ENCODE measurements around the gene SMIM11.
"Not testable (repeated sequence)": the region's sequence is repeated elsewhere in the genome, so short reads cannot be mapped to it uniquely, and the experiment has no call there.

The SMIM11 gene

GRCh38 chr21:34358866-34359265 lies 16.4 kb upstream of the SMIM11 start:
- no peak overlapping the region for H3K4me3 ChIP-seq (ENCODE audit: low read length)
- no peaks in the 10 kb centered on the region for H3K4me1 ChIP-seq (ENCODE audit: insufficient read depth, low read length)
- H3K27me3 ChIP-seq (ENCODE audit: insufficient read depth, low read length): no peaks in the 10 kb centered on the region
- no peak overlapping the region for H3K9ac ChIP-seq (ENCODE audit: low read depth, low read length)
- no peaks in the 10 kb centered on the region for H3K9me3 ChIP-seq (ENCODE audit: insufficient read depth, low read depth, low read length)
- no peak overlapping the region for H3K27ac ChIP-seq (ENCODE audit: low read length)
- H3K36me3 ChIP-seq (ENCODE audit: insufficient read depth, low read depth, low read length): no peaks in the 10 kb centered on the region

DNA sequence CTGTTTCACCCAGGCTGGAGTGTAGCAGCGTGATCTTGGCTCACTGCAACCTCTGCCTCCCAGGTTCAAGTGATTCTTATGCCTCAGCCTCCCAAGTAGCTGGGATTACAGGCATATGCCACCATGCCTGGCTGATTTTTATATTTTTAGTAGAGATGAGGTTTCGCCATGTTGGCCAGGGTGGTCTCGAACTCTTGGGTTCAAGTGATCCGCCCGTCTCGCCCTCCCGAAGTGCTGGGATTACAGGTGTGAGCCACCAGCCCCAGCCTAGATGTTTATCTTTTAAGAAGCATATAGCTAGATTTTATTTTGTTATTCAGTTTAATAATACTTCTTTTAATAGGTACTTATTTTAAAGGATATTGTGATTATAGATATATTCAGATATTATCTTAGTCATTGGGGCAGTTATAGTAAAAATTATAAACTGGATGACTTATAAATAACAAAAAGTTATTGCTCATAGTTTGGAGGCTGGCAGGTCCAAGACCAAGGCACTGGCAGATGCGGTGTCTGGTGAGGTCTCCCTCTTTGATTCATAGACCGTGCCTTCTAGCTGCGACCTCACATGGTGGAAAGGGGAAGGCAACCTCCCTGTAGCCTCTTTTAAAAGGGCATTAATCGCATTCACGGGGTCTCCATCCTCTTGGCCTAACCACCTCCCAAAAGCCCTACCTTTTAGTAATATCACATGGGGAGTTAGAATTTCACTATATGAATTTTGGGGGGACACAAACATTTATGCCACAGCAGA lies 14.6 kb upstream of the SMIM11 start:
- no peak overlapping the region for H3K27ac ChIP-seq (ENCODE audit: low read length)
- no peaks in the 10 kb centered on the region for H3K9me3 ChIP-seq (ENCODE audit: insufficient read depth, low read depth, low read length)
- no peaks in the 10 kb centered on the region for H3K4me1 ChIP-seq (ENCODE audit: insufficient read depth, low read length)
- no peaks in the 10 kb centered on the region for H3K36me3 ChIP-seq (ENCODE audit: insufficient read depth, low read depth, low read length)
- H3K9ac ChIP-seq (ENCODE audit: low read depth, low read length): no peak overlapping the region
- H3K27me3 ChIP-seq (ENCODE audit: insufficient read depth, low read length): no peaks in the 10 kb centered on the region
- H3K4me3 ChIP-seq (ENCODE audit: low read length): no peak overlapping the region

DNA sequence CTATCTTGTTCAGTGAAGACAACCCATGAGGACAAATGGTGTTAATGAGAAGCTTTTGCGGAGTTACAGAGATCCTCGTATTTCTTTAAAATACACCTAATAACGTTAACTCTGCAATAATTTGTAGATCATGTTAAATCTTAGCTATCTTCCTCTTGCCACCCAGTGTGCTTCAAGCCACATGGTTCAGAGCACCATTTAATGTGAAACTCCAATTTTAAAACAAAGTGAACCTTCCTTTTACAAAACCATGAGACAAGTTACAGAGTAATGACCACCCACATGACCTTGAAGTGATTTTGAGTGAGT lies 13.2 kb upstream of the SMIM11 start:
- H3K9me3 ChIP-seq (ENCODE audit: insufficient read depth, low read depth, low read length): no peaks in the 10 kb centered on the region
- no peak overlapping the region for H3K4me3 ChIP-seq (ENCODE audit: low read length)
- H3K27me3 ChIP-seq (ENCODE audit: insufficient read depth, low read length): no peaks in the 10 kb centered on the region
- no peaks in the 10 kb centered on the region for H3K4me1 ChIP-seq (ENCODE audit: insufficient read depth, low read length)
- H3K27ac ChIP-seq (ENCODE audit: low read length): no peak overlapping the region
- no peaks in the 10 kb centered on the region for H3K36me3 ChIP-seq (ENCODE audit: insufficient read depth, low read depth, low read length)
- no peak overlapping the region for H3K9ac ChIP-seq (ENCODE audit: low read depth, low read length)

DNA sequence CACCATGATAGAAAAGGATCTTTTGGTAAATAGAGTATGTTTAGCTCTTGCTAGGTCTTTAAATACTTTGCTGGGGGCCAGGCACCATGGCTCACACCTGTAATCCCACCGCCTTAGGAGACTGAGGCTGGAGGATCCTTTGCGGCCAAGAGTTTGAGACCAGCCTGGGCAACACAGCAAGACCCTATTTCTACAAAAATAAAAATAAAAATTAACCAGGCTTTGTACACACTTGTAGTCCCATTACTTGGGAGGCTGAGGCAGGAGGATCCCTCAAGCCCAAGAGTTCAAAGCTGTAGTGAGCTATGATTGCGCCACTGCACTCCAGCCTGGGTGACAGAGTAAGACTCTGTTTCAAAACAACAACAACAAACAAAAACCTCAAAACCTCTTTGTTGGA lies 12.6 kb upstream of the SMIM11 start:
- Histone ChIP-seq H3K9me3 (ENCODE audit: insufficient read depth, low read depth, low read length) (no peaks in the 10 kb centered on the region), H3K27ac (ENCODE audit: low read length) (no peak overlapping the region), H3K36me3 (ENCODE audit: insufficient read depth, low read depth, low read length) (no peaks in the 10 kb centered on the region), H3K4me3 (ENCODE audit: low read length) (no peak overlapping the region), H3K27me3 (ENCODE audit: insufficient read depth, low read length) (no peaks in the 10 kb centered on the region), H3K9ac (ENCODE audit: low read depth, low read length) (no peak overlapping the region), H3K4me1 (ENCODE audit: insufficient read depth, low read length) (0 out of 2 replicates have a peak, but pooled peaks cover 3% of the 10 kb centered on the region)

- Histone ChIP-seq H3K4me3 (ENCODE audit: low read length) (no peak within 1 kb of the TSS), H3K27me3 (ENCODE audit: insufficient read depth, low read length) (no peaks in the 10 kb centered on the region), H3K27ac (ENCODE audit: low read length) (no peak within 1 kb of the TSS), H3K36me3 (ENCODE audit: insufficient read depth, low read depth, low read length) (no peaks in the 10 kb centered on the region), H3K4me1 (ENCODE audit: insufficient read depth, low read length) (0 out of 2 replicates have a peak, but pooled peaks cover 4% of the 10 kb centered on the region), H3K9me3 (ENCODE audit: insufficient read depth, low read depth, low read length) (no peaks in the 10 kb centered on the region), H3K9ac (ENCODE audit: low read depth, low read length) (no peak within 1 kb of the TSS)
Measured at GRCh38 chr21:34363733-34364132, 11.6 kb upstream of the SMIM11 start, which contains the start of gene KCNE2. Gene KCNE2, plus strand, starts transcription at chr21:34364006. Its CDS starts 6,473 bp downstream, at chr21:34370479.

GRCh38 chr21:34364921-34365320 lies 10.4 kb upstream of the SMIM11 start:
- Histone ChIP-seq H3K4me1 (ENCODE audit: insufficient read depth, low read length) (0 out of 2 replicates have a peak, but pooled peaks cover 4% of the 10 kb centered on the region), H3K9ac (ENCODE audit: low read depth, low read length) (no peak overlapping the region), H3K27me3 (ENCODE audit: insufficient read depth, low read length) (no peaks in the 10 kb centered on the region)

DNA sequence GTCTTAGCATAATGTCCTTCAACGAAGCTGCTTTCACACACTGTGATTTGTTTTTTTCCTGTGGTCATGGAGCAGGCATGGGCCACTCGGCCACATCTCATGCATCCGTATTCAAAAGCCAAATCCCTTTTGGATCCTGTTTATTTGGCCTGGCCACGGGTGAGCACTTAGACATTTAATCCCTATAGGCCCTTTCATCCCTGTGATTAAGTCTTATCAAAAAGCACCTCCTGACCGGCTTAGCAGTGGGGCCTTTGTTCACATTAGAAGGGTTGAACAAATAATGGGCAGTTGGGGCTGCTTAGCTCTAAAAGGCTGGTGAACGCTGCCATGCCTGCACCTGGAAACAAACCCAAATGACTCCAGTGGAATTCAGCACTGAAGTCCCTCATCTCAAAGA lies 9.5 kb upstream of the SMIM11 start:
- Histone ChIP-seq H3K9me3 (ENCODE audit: insufficient read depth, low read depth, low read length) (no peaks in the 10 kb centered on the region), H3K4me3 (ENCODE audit: low read length) (no peak overlapping the region), H3K27ac (ENCODE audit: low read length) (no peak overlapping the region), H3K4me1 (ENCODE audit: insufficient read depth, low read length) (0 out of 2 replicates have a peak, but pooled peaks cover 4% of the 10 kb centered on the region), H3K27me3 (ENCODE audit: insufficient read depth, low read length) (no peaks in the 10 kb centered on the region), H3K36me3 (ENCODE audit: insufficient read depth, low read depth, low read length) (no peaks in the 10 kb centered on the region), H3K9ac (ENCODE audit: low read depth, low read length) (no peak overlapping the region)

More at GRCh38 chr21:34364921-34365320, 10.4 kb upstream of the SMIM11 start:
- Histone ChIP-seq H3K4me3 (ENCODE audit: low read length) (no peak overlapping the region), H3K27ac (ENCODE audit: low read length) (no peak overlapping the region), H3K36me3 (ENCODE audit: insufficient read depth, low read depth, low read length) (no peaks in the 10 kb centered on the region), H3K9me3 (ENCODE audit: insufficient read depth, low read depth, low read length) (no peaks in the 10 kb centered on the region)

DNA sequence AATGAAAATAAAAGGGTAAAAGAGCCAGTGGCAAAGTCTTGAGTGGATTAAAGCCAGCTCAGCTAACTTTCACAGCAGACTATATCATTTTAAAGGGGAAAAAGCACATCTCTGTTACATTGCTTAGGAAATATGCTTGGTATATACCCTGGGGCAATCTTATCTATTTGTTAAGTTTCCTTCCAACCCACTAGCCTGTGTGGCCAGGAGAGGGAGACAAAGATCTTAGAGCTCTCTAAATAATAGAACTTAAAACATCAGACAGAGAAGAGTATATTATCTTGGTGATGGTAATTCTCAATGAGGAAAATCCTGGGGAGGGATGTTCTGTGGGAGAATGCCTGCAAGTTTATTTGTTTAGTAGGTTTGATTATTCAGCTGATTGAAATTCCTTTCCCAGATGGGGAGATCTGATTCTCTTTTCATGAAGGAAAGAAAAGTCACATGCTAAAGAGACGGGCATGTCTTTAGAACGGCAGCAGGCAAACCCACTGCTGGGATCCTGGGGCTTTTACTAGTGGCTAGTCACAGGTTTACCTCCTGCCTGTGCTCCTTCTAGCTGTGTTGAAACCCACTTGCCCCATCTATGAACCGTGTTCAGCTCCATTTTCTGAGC lies 7.9 kb upstream of the SMIM11 start:
- Histone ChIP-seq H3K36me3 (ENCODE audit: insufficient read depth, low read depth, low read length) (no peaks in the 10 kb centered on the region), H3K27me3 (ENCODE audit: insufficient read depth, low read length) (no peaks in the 10 kb centered on the region), H3K27ac (ENCODE audit: low read length) (no peak overlapping the region), H3K4me3 (ENCODE audit: low read length) (no peak overlapping the region), H3K9me3 (ENCODE audit: insufficient read depth, low read depth, low read length) (no peaks in the 10 kb centered on the region), H3K9ac (ENCODE audit: low read depth, low read length) (no peak overlapping the region), H3K4me1 (ENCODE audit: insufficient read depth, low read length) (0 out of 2 replicates have a peak, but pooled peaks cover 4% of the 10 kb centered on the region)

- Histone ChIP-seq H3K27ac (ENCODE audit: low read length) (no peak overlapping the region), H3K27me3 (ENCODE audit: insufficient read depth, low read length) (no peaks in the 10 kb centered on the region), H3K36me3 (ENCODE audit: insufficient read depth, low read depth, low read length) (no peaks in the 10 kb centered on the region), H3K9ac (ENCODE audit: low read depth, low read length) (no peak overlapping the region), H3K9me3 (ENCODE audit: insufficient read depth, low read depth, low read length) (no peaks in the 10 kb centered on the region), H3K4me1 (ENCODE audit: insufficient read depth, low read length) (peaks cover 9% of the 10 kb centered on the region; the same call in 1 of the 2 replicates), H3K4me3 (ENCODE audit: low read length) (no peak overlapping the region)
Measured at GRCh38 chr21:34369741-34370140, 5.6 kb upstream of the SMIM11 start.

- Histone ChIP-seq H3K9ac (ENCODE audit: low read depth, low read length) (no peak overlapping the region), H3K27me3 (ENCODE audit: insufficient read depth, low read length) (no peaks in the 10 kb centered on the region), H3K36me3 (ENCODE audit: insufficient read depth, low read depth, low read length) (no peaks in the 10 kb centered on the region), H3K4me1 (ENCODE audit: insufficient read depth, low read length) (peaks cover 9% of the 10 kb centered on the region; the same call in 1 of the 2 replicates), H3K27ac (ENCODE audit: low read length) (no peak overlapping the region), H3K9me3 (ENCODE audit: insufficient read depth, low read depth, low read length) (no peaks in the 10 kb centered on the region), H3K4me3 (ENCODE audit: low read length) (no peak overlapping the region)
Measured at GRCh38 chr21:34372321-34372720, 3.0 kb upstream of the SMIM11 start.

GRCh38 chr21:34374462-34374861 lies 845 bp upstream of the SMIM11 start:
- not testable (repeated sequence) for H3K4me3 ChIP-seq (ENCODE audit: low read length); H3K9ac ChIP-seq (ENCODE audit: low read depth, low read length); H3K27me3 ChIP-seq (ENCODE audit: insufficient read depth, low read length); H3K36me3 ChIP-seq (ENCODE audit: insufficient read depth, low read depth, low read length); H3K4me1 ChIP-seq (ENCODE audit: insufficient read depth, low read length); H3K27ac ChIP-seq (ENCODE audit: low read length); H3K9me3 ChIP-seq (ENCODE audit: insufficient read depth, low read depth, low read length)

DNA sequence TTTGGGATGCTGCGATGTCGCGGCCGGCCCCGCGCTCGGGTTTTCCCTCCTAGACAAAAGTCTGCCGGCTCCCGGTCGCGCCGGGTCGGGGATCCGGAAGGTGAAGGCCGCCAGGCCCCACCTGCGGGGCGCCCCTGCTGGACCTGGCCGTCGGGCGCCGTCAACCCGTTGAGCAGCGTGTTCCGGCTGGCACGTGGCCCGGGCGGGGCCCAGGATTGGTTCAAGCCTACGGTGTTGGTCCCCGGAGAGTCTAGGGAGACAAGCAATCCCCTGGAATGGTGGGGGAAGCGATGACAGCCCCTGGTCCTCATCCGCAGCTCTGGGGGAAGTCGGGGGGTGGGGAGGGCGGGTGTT lies 289 bp downstream of the SMIM11 start:
- H3K27me3 ChIP-seq (ENCODE audit: insufficient read depth, low read length); H3K9me3 ChIP-seq (ENCODE audit: insufficient read depth, low read depth, low read length); H3K9ac ChIP-seq (ENCODE audit: low read depth, low read length); H3K27ac ChIP-seq (ENCODE audit: low read length); H3K4me3 ChIP-seq (ENCODE audit: low read length); H3K4me1 ChIP-seq (ENCODE audit: insufficient read depth, low read length); H3K36me3 ChIP-seq (ENCODE audit: insufficient read depth, low read depth, low read length): not testable (repeated sequence)

Measured in iPS-20b (cell line).